T-helper 2 cell (primary cell): Measurements from ENCODE around the gene FRMD4B.

Experiments
- DNase-seq, 5 experiments: peaks; one replicate each; pipeline versions ENCODE4 v3.0.0 to v3.0.0-alpha.2; 2012 to 2022

FRMD4B gene

DNA sequence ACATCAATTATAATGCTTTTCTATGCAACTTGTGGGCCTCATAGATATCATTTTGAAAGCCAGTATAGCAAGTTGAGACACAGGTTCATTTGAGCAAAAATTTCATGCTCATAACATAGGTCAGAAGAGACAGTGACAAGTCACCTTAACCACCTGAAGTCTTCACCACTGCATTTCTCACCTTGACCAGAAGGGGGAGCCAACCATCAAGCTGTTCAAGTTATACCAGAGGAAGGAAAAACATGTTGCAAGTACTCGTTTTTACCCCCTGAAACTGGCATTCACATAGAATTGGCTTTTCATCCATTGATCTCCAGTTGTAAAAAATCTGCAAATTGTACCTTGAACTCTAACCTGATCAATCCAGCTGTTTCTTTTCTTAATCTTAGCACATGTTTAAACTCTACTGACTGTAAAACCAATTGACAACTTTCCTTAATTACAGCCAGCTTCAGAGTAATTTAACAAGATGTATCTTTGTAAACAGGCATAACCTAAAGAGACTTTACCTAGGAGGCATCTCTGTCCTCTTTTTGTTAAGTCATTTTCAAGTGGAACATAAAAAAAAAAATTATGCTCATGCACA lies 264.9 kb downstream of the FRMD4B start:
- peak; percentile 20 to 83 (median 60) for DNase-seq
